GDM1 (cell line): Measurements from ENCODE around the gene LRRC27.

Experiments used
- DNase-seq: peaks from one replicate; lab custom pipeline; 2025; lab: John Stamatoyannopoulos, UW

Gene LRRC27

GRCh38 chr10:132403511-132404168 is 71.6 kb downstream of the LRRC27 start:
- DNase-seq, result no peak

- DNase-seq, result no peak
Observed at GRCh38 chr10:132404169-132404880, 72.3 kb downstream of the LRRC27 start.

GRCh38 chr10:132404911-132405462 is 73.0 kb downstream of the LRRC27 start:
- DNase-seq, result no peak

- DNase-seq, result no peak
Observed at GRCh38 chr10:132405463-132405991, 73.5 kb downstream of the LRRC27 start.

GRCh38 chr10:132406181-132406580 is 74.2 kb downstream of the LRRC27 start:
- no peak for DNase-seq

DNA sequence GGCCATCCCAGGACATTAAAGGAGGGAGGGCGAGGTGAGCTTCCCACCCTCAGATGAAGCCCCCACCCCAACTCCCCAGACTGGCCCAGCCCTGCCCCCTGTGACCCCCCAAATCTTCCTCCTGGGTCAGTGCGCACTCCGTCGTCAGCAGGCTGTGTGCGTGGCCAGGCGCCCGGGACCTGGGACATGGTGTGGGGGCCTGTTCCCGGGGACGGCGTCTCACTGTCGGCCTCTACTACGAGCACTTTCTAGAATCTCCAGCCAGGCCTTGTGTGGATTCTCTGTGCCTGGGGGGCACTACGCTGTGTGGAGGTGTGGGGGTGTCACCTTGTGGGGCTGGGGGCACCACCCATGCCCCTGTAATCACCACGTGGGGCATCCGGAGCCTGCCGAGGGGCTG is 74.8 kb downstream of the LRRC27 start:
- no peak for DNase-seq

DNA sequence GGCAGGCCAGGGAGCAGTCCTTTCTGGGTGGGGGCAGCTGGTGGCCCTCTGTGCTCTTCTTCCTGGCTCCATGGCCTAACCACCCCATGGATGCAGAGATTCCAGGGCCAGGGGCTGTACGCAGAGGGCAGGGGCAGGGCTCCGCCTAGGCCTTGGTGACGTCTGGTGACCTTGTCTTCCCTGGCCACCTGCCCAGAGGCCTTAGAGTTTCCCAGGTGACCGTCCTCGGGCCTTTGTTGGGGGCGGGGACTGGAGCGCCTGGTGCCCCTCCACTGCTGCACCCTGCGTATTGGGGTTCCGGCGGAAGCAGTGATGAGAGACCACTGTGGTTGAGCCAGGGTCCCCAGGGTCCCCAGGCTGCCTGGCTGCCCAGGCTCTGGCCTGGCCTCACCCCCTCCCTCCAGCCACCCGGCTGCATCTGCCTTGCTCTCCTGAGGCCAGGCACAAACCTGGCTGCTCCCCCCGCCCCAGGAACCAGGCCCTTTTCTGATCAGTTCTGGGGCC is 75.3 kb downstream of the LRRC27 start:
- DNase-seq, result no peak

DNA sequence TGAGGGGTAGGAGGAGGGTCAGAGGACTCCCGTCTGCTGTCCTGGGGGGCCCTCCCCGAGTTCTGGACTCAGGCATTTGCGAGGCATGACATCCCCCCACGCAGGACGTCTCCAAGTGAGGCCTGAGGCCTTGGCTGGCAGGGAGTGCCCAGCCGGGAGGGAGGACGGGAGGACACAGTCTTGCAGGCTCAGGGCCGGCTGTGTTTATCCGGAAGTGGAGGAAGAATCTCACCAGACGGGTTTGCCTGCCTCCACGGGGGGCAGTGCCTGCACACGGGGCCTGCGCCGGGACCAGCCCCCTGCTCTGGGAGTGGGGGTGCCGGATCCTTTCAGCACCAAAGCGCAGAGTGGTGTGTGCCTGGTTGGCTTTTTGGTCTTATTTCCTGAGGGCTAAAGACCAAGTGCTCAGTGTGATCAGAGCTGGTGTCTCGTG is 75.9 kb downstream of the LRRC27 start:
- DNase-seq, result no peak

DNA sequence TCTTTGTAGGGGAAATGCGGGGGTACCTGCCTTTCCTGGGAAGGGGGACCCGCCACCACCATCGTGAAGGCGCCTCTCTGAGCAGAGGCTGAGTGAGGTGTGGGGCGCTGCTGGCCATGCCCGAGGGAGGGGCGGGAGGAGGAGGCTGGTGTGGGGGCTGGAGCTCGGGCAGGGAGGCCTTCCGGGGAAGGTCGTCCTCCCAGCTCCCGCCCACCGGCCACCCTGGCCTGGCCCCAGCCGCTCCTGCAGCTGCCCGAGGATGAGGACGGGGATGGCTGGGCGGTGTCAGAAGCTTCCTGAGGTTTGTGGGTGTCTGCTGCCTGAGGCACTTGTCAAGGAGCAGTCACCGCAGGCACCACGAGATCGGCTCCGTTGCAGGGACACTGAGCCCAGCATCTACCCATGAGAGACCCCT is 76.4 kb downstream of the LRRC27 start:
- no peak for DNase-seq

DNA sequence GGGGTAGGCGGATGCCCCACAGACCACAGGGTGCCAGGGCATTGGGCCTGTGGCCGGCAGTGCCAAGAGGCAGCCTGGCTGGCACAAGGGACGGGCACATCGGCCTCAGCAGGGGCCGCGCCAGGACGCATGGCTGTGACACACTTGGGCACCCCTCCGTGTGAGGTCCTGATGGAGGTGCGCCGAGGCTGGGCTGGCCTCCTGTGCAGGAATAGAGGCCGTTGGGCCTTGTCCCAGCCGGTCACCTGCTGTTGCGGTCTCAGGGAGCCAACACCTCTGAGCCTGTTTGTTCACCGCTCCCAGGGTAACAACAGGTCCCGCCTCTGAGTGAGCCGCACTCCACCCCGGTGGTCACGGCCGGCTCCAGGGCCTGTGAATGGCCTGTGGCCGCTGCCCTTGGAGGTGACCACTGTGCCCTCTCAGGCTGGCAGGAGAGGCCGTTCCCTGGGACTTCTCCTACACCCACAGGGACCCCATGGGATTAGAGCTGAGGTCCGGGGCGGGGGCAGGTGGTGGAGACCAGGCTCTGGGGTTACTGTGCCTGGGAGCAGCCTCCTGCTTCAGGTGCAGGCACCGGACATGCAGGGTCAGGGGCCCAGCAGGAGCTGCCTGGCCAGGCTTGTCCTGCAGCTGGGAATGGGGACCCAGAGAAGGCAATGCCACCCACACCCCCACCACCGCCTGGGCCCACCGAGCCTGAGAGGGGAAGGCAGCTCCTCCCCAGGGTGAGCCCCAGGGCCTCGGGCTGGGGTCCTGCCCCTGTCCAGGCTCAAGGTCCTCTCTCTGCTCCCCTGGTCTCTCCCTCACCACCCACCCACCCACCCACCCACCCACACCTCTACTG is 77.1 kb downstream of the LRRC27 start:
- DNase-seq, result no peak

DNA sequence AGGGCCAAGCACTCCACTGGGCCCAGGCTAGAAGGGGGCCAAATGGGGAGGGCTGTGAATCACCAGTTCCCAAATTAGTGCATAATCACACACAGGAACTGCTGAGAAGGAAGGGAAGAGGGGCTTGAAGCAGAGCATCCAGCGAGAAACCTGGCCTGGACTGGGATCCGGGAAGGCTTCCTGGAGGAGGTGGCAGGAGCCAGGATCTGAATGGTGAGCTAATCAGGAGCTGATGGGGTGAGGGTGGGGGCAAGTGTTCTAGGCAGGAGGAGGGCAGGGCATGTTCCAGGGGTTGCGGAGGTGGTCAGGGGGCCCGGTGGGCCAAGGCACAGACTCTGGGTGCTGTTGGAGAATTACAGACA is 77.7 kb downstream of the LRRC27 start:
- DNase-seq, result no peak

DNA sequence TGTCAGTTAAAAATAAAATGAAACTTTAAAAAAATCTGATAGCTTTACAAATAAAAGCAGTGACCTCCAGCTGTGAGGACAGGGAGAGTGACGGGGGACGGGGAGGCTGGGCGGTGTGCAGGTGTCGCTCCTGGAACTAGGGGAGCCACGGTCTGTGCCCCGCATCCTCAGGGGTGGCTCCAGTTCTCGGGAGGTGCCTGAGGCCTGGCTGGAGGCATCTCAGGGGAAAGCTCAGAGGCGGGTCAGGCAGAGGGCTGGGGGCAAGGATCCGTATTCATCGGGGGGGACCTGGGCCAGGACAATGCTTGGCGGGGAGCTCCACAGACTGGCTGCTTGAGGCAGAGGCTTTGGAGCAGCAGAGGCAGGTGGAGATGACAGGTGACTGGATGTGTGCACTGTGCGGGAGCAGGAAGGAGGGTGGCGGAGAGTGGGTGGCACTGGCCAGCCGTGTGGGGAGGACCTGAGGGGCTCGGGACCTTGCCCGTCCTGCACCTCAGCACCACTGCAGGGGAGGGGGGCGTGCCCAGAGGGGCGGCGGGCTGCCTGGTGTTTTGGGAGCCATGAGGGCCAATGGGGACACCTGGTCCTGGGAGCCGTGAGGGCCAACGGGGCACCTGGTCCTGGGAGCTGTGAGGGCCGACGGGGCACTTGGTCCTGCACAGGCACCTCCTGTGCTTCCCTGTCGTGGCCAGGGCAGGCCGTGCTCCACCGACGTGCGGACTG is 78.2 kb downstream of the LRRC27 start:
- no peak for DNase-seq

DNA sequence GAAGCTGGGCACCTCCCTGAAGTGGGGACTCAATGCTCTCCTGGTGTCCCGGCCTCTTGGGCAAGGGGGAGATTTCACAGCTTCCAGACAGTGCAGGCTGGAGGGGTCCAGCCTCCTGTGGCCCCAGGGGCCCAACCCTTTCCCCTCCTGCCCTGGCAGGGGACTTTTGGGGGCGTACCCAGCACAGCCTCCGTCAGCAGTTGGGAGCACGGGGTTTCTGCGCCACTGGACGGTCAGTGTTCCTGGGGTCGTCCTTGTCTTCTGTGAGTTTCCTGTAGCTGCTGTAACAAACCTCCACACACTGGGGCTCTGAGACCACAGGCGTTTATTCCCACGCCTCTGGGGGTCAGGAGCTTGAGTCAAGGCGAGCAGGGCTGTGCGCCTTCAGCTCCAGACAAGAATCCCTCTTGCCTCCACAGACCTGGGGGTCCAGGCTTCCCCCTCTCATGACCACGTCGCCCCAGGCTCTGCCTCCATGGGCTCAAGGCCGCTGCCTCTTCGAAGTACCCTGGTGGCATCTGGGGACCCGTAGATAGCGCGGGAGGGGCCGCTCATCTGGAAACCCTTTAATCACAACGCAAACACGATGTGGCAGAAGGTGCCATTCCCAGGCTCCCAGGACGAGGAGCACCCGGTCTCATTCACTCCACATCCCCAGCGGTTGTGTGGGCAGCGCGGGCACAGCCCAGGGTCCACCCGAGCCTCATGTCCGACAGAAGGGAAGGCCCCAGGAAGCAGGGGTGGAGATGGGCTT is 79.0 kb downstream of the LRRC27 start:
- DNase-seq, result no peak

- DNase-seq, result no peak
Observed at GRCh38 chr10:132411561-132412253, 79.7 kb downstream of the LRRC27 start.

DNA sequence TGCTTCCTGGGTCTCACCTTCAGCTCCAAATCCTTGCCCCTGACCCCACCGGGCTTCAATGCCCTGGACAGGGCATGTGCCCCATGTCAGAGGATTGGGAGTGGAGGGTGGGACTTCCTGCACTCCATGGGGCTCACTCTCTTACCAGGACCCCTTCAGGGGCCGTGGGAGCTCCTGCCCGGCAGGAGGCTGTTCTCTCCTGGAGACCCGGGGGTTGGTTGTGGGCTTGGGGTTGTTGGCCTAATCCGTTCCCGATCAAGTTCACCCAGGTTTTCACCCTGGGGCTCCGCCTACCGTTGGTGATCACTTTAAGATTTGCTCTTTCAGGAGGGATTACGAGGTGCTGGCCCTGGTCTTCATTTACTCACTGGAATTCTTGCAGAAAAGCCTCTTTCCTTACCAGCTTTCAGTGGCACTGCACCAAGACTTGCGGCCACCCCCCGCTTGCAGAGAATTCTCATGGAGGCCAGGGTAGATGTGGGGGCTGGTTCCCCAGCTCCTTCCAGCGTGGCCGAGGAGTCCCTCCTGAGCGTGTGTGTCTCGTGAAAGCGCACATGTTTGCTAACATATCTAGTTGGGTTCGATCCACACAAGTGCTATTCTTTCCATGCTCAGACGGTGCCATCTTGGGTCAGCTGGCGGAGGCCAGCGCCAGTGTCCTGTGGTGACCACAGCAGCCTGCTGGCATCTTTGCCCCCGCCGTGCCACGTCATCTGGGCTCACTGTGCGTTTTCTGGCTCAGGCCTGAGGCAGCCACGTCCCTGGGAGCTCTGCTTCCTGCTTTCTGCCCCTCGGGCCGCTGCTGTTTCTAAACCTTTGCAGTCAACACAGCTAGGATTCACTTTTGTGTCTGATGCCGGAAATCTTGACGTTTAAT is 80.6 kb downstream of the LRRC27 start:
- DNase-seq, result no peak

DNA sequence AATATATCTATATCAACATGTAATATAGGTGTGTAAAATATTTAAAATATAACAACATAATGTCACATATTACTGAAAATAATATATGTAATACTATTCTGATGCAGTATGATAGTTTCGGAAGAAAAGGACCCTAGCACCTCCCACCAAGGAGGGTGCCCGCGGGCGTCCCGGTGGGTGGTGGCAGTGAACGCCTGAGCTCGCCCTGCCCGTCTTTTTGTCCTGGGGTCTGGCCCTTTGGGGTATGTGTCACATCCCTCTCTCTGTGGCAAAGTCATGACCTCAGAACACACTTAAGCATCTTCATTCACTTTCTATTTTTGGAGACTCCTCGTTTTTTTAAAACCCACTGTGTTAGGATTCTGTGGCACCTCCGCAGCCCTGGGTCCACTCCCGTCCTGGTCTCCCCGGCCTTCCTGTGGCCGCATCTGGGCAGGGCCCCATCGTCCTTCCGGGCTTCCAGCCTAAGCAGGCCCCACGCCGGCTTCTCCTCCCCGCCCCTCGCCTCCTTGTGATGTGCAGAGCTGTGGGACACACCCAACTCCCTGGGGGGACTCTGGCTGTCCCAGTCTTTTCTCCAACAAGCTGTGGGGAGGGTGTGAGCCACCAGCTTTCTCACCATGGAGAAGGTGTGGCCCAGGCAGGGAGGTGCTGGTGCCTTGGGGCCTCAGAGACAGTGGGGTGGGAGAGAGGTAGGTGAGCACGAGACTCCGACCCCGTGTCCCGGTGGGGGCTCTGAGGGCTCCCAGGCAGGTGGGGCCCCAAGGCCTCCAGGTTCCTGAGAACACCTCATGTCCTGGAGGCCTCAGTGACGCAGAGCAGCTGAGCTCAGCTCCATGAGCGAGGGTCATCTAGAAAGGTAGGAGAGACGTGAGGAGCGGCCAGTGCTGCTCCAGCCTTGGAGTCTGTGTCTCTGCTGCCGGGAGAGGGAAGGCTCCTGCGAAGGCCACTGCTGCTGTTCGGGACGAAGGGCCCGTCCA is 81.5 kb downstream of the LRRC27 start:
- DNase-seq, result no peak

GRCh38 chr10:132414402-132415016 is 82.5 kb downstream of the LRRC27 start:
- no peak for DNase-seq
